GM13976 (cell line): Measurements from ENCODE around the gene TMUB2.

Experiments used
- DNase-seq: peaks from one replicate; pipeline ENCODE4 v3.0.0; 2012; ENCODE audit warnings: low spot score
- CTCF ChIP-seq: IDR thresholded peaks from 2 replicates; pipeline ENCODE4 v1.5.1; 2012; ENCODE audit warnings: borderline replicate concordance, mild to moderate bottlenecking; ENCODE audit not compliant: insufficient read depth; ENCODE audit errors: extremely low read depth, missing control alignments, control extremely low read depth
- in situ Hi-C: fragments of 300-500 bp; cut with MboI; formaldehyde crosslinking; loops from one replicate; pipeline ENCODE4 v1.12.0; 2022; ENCODE audit warnings: low sequenced_read_pairs, mixed read lengths, inconsistent platforms; ENCODE audit not compliant: unreplicated experiment

TMUB2 gene

GRCh38 chr17:44214230-44214494, 27.4 kb downstream of the TMUB2 start:
- in situ Hi-C loops = loop anchor here (25.0 kb wide), 1 partner anchor 298 kb away; the partner anchor contains the start of gene GPATCH8
- DNase-seq = no peak
- TF ChIP-seq CTCF = no peak

GRCh38 chr17:44214896-44215295, 28.1 kb downstream of the TMUB2 start:
- in situ Hi-C loops = loop anchor here (25.0 kb wide), 1 partner anchor 297 kb away; the partner anchor contains the start of gene GPATCH8
- DNase-seq = no peak

GRCh38 chr17:44216173-44216572, 29.4 kb downstream of the TMUB2 start:
- in situ Hi-C loops = loop anchor here (25.0 kb wide), 1 partner anchor 296 kb away; the partner anchor contains the start of gene GPATCH8
- TF ChIP-seq CTCF = no peak
- no peak for DNase-seq

More at GRCh38 chr17:44214896-44215295, 28.1 kb downstream of the TMUB2 start:
- no peak for TF ChIP-seq CTCF

- no peak for TF ChIP-seq CTCF
- in situ Hi-C loops = loop anchor here (25.0 kb wide), 1 partner anchor 296 kb away; the partner anchor contains the start of gene GPATCH8
- no peak for DNase-seq
Measured at GRCh38 chr17:44216694-44217093, 29.9 kb downstream of the TMUB2 start.

GRCh38 chr17:44217738-44218343, 31.1 kb downstream of the TMUB2 start:
- in situ Hi-C loops = loop anchor here (25.0 kb wide), 1 partner anchor 294 kb away; the partner anchor contains the start of gene GPATCH8
- TF ChIP-seq CTCF = no peak
- DNase-seq = no peak

- peak; percentile 62 for TF ChIP-seq CTCF
- DNase-seq = peak; percentile 93
- in situ Hi-C loops = loop anchor here (25.0 kb wide), 1 partner anchor 294 kb away; the partner anchor contains the start of gene GPATCH8
Measured at GRCh38 chr17:44218344-44219107, 31.8 kb downstream of the TMUB2 start.
